ENCODE results near the gene CACNA1C. TPM values are rescaled to one million over a fixed set of nuclear protein-coding genes. Genes with fewer than 3 reads are reported as not detected.

CACNA1C gene
- total RNA-seq, 4 donors from 2014 or later, result 0.38 to 2.4 (median 1.4) TPM

DNA sequence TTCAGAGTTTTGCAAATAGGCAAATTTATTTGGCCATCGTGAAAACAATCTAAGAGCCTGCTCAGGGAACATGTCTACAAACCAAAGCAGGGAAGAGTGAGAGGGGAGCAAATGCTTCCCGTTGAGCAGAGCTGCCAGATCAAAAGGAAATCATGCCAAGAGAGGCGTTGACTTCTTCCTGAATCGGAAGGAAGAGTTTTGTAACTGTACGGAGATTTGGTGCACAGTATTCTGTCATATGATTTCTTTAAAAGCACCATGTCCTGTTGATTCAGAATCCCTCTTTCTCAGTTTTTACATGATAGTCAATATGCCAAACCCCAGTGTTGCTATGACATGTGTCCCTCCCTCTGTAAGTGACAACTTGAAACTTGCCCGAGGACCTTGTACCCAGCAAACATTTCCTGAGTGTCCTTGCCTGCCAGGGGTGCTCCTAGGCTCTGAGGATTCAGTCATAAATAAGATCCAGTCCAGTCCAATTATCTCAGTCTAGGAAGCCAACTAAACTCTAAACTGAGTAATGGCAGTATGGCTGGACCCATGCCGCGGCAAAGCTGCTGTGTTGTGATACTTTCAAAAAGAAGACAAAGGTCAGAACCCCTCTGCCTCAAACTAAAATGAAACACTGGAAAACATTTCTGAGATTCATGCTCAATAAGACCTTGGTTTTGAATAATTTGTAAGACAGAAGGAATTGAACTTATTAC is 441.9 kb downstream of the CACNA1C start:
- WGBS, 2 donors, result 27 to 35% methylated on average over 8 of the region's 8 CpGs
- intact Hi-C loops (cut with DNase I; ENCODE audit: low total_unique reads), result no loop called here

GRCh38 chr12:2495417-2496112 is 442.8 kb downstream of the CACNA1C start:
- WGBS, 2 donors, result 78 to 83% methylated on average over 6 of the region's 6 CpGs
- no peak overlapping the region for H3K4me3 ChIP-seq (ENCODE audit: low read depth, poor library complexity, severe bottlenecking)
- peak in 1 of 2 donors; percentile 39 for DNase-seq (ENCODE audit: low spot score in 2 of 2)
- intact Hi-C loops (cut with DNase I; ENCODE audit: low total_unique reads), result no loop called here
- TF ChIP-seq POLR2A (IDR thresholded peaks at IDR 0.05), result no peak
- TF ChIP-seq CTCF (IDR thresholded peaks at IDR 0.05), result no peak

More for the DNA sequence above, 441.9 kb downstream of the CACNA1C start:
- H3K4me3 ChIP-seq (ENCODE audit: low read depth, poor library complexity, severe bottlenecking), result no peak overlapping the region
- peak; percentile 52 to 71 for DNase-seq (ENCODE audit: low spot score in 2 of 2)
- TF ChIP-seq CTCF (IDR thresholded peaks at IDR 0.05) (no peak), POLR2A (IDR thresholded peaks at IDR 0.05) (no peak)

DNA sequence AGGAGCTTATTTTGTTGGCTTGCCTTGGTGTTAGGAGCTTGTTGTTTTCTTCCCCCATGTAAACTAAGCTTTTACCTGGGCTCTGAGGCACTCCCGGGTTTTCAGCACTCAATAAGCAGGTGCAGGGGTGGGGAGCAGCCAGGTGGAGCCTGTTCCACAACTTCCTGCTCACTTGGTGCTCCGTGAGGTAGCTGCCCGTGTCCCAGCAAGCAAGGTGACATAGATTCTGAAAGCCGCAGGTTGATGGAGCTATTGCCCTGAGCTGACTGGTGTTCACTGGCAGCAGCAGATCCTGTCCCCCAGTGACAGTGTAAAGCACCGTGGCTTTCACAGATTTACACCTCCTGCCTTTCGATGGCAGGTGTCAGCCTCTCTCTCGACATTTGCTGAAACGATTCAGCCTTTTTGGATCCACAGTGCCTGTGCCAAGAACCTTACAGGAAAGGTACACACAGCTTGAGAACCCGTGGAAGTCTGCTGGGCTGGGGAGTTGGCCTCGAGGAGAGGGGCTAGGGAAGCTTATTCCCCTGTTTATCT is 446.2 kb downstream of the CACNA1C start:
- no peak overlapping the region for H3K4me3 ChIP-seq (ENCODE audit: low read depth, poor library complexity, severe bottlenecking)
- DNase-seq (ENCODE audit: low spot score in 2 of 2), result no peak
- intact Hi-C loops (cut with DNase I; ENCODE audit: low total_unique reads), result no loop called here
- TF ChIP-seq POLR2A (IDR thresholded peaks at IDR 0.05) (no peak), CTCF (IDR thresholded peaks at IDR 0.05) (no peak)
- 50 to 72% methylated on average over 10 of the region's 10 CpGs for WGBS, 2 donors

GRCh38 chr12:2501464-2502191 is 448.8 kb downstream of the CACNA1C start:
- no peak overlapping the region for H3K4me3 ChIP-seq (ENCODE audit: low read depth, poor library complexity, severe bottlenecking)
- DNase-seq (ENCODE audit: low spot score in 2 of 2), result no peak
- WGBS, 2 donors, result 65 to 67% methylated on average over 14 of the region's 14 CpGs
- no peak for TF ChIP-seq CTCF (IDR thresholded peaks at IDR 0.05)
- no peak for TF ChIP-seq POLR2A (IDR thresholded peaks at IDR 0.05)
- intact Hi-C loops (cut with DNase I; ENCODE audit: low total_unique reads), result no loop called here

GRCh38 chr12:2503036-2503435 is 450.2 kb downstream of the CACNA1C start:
- intact Hi-C loops (cut with DNase I; ENCODE audit: low total_unique reads), result no loop called here
- 72 to 84% methylated on average over 5 of the region's 5 CpGs for WGBS, 2 donors
- DNase-seq (ENCODE audit: low spot score in 2 of 2), result no peak
- H3K4me3 ChIP-seq (ENCODE audit: low read depth, poor library complexity, severe bottlenecking), result no peak overlapping the region
- TF ChIP-seq CTCF (IDR thresholded peaks at IDR 0.05), result no peak
- TF ChIP-seq POLR2A (IDR thresholded peaks at IDR 0.05), result no peak
